GM12873 (cell line): Measurements from ENCODE around the gene HOXD10.

ENCODE experiments used
- TF ChIP-seq, protein P1 (sequence below): IDR thresholded peaks from 2 replicates; pipeline ENCODE4 v1.5.1; 2012; ENCODE audit warnings: low read depth, mild to moderate bottlenecking, moderate library complexity, low read length, control low read depth; ENCODE audit not compliant: insufficient read depth; ENCODE audit errors: missing control alignments

The HOXD10 gene

DNA sequence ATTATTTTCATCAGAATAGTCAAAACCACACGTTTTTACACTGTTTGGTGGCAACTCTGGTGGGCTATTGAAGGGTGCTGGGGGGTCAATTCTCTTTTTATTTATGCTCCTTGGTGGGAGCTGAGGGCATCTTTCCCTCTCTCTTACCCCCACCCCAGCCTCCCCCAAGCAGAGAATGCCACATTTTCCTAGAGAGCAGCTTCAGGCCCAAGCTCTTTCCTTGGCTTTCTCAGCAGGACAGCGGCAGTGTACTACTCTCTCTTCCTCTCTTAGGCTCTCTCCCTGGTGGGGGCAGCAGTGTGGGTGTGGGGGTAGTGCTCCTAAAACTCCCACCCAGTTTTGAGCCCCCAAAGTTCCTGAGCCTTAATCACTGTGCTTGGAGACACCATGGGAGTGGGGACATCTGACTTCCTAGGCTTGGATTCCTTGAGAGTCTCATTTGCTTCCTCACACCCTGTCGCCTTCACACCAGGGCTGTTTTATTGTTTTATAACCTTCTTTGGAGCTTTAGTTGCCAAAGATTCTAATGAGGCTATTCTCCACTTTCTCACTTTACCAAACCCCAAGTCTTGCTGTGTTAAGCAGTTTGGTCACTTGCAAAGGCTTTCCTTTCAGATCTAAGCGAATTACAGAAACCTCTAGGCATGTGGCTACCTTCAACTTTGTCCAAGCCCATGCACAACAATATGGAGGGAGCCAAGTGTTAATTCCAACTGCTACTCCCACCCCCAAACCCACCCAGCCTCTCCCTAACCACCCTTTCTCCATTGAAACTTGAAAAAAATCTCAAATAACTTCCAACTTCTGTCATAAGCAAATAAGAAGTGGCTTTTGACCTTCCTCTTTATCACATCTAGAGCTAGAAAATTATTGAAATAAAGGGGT, 28.7 kb downstream of the HOXD10 start:
- TF ChIP-seq, protein P1, sequence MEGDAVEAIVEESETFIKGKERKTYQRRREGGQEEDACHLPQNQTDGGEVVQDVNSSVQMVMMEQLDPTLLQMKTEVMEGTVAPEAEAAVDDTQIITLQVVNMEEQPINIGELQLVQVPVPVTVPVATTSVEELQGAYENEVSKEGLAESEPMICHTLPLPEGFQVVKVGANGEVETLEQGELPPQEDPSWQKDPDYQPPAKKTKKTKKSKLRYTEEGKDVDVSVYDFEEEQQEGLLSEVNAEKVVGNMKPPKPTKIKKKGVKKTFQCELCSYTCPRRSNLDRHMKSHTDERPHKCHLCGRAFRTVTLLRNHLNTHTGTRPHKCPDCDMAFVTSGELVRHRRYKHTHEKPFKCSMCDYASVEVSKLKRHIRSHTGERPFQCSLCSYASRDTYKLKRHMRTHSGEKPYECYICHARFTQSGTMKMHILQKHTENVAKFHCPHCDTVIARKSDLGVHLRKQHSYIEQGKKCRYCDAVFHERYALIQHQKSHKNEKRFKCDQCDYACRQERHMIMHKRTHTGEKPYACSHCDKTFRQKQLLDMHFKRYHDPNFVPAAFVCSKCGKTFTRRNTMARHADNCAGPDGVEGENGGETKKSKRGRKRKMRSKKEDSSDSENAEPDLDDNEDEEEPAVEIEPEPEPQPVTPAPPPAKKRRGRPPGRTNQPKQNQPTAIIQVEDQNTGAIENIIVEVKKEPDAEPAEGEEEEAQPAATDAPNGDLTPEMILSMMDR = no peak

DNA sequence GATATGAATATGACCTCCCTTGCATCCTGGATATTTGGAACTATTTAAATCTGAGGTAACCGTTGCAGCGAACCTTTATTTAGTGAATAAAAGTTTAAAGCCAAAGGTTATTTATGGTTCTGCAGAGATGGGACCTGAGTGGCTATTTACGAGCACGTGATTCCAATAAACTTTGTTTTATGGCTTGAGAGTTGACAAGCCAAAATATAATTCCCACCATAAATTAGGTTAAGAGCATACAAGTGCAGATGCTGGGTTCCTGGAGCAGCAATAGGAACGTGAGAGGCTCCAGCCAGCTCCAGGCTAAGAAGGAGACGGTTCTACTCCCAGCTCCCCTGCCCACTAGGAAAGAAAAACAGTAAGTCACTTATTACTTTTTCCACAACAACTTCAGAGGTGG, 29.5 kb downstream of the HOXD10 start:
- TF ChIP-seq, protein P1 = no peak

DNA sequence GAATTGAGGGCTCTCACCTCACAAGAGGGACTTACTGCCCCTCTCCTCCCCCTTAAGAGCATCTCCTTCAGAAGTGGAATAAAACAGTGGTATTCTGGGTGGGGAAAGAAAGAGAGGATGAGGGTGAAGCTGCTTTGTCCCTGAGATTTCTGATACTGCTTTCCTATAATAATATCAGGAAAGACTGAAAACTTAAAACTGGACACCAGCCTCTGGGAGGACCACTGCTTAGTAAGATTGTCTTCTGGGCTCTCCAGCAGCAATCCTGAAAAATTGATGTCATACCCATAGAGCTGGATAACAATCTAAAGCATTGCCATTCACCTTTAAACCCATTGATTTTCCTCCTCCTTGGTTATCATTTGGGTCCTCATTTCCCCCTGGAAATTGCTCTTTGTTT, 30.1 kb downstream of the HOXD10 start:
- TF ChIP-seq, protein P1 = no peak

DNA sequence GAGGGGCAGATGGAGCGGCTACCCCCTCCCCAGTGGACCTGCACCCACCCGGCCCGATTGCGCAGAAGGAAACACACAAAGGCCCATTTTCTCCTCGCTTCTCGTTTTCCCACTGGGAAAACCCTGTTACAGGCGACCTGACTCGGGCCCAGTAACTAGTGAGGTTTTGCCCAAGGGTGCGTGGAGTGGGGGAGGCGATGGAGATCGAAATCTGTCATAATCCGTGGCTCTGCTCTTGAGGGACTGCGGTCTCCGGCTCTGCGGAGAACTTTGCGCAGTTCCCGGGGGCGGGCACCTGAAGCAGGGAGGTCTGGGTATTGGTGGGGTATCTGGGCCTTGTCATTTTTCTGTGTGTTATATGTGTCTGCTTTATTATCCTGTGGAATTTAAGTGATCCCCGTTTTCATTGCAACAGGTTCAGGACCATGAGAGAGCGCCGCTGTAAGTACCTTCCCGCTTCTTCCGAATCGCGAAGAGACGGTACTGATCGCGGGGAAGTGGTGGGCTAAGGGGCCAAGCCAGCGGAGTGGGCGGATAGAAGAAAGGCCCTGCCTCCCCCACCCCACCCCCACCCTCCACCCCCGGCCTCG, 30.7 kb downstream of the HOXD10 start:
- TF ChIP-seq, protein P1 = no peak

DNA sequence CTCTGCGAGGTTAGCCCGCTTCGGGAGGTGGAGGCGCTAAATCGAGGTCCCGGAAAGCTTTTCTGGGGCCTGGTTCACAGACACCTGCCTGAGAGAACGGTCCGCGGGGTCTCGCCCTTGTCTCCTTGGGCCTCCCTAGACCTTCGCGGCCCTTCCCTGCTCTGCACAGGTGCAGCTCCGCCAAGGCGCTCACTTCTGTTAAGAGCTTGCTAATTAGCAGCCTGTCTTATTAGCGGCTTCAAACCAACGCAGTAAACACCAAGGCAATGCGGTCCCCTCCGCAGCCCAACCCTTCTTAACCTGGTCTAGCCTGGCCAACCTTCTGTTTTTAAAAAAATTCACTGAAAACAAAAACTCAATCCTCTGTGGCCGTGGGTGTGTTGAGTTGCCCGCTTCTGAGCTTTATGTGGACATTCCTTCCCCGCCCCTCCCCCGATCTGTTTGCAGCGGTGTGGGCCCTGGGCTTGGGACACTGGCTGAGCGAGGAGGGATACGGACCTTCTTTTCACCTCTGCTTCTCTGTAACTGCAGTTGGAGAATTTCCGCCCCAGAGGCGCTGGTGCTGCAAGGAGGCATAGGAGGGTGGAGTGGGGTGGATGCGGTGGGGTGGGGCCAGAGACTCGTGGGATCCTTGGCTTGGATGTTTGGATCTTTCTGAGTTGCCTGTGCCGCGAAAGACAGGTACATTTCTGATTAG, 31.4 kb downstream of the HOXD10 start:
- TF ChIP-seq, protein P1 = no peak

DNA sequence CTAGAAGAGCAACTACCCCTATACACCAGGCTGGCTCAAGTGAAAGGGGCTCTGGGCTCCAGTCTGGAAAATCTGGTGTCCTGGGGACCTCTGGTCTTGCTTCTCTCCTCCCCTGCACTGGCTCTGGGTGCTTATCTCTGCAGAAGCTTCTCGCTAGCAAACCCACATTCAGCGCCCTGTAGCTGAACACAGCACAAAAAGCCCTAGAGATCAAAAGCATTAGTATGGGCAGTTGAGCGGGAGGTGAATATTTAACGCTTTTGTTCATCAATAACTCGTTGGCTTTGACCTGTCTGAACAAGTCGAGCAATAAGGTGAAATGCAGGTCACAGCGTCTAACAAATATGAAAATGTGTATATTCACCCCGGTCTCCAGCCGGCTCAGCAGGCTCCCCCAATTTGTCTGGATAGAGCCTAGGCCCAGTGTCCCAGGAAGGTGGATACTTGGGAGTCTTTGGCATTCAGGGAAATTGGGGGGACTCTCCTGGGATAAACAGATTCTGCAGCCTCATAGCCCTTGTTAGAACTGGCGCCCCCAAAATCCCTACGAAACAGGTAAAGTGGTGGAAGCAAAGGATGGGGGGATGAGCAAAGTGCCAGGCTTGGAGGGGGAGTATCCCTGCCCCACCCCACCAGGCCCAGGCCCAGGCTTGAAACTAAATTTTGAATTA, 32.3 kb downstream of the HOXD10 start:
- TF ChIP-seq, protein P1 = no peak

DNA sequence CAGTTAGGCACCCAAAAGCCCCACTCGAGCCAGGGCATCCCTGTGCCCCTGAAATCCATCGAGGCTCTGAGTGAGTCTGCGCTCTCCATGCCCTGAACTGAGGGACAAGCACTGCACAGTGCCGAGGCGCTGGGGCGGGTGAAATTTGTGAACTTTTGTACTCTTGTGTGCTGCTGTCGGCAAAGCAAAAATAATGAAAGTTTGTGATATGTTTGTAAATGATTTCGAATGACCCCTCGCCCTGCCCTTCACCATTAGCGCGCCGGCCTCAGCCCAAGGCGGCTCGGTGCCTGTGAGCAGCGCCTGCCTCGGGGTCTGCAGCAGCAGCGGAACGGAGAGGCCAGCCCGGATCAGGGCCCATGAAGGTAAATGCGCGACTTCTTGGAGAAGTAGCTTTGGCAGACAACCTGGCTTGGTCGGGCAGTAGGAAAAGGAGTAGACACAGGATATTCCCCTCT, 32.9 kb downstream of the HOXD10 start:
- TF ChIP-seq, protein P1 = no peak
